ENCODE measurements around the gene CNGB1. TPM values are rescaled to one million over a fixed set of nuclear protein-coding genes. Genes with fewer than 3 reads are reported as not detected.
"Not testable (repeated sequence)": the region's sequence is repeated elsewhere in the genome, so short reads cannot be mapped to it uniquely, and the experiment has no call there.

The CNGB1 gene
- total and polyA plus RNA-seq, 8 donors: 0.03 to 0.23 (median 0.14) TPM; not detected in 1

DNA sequence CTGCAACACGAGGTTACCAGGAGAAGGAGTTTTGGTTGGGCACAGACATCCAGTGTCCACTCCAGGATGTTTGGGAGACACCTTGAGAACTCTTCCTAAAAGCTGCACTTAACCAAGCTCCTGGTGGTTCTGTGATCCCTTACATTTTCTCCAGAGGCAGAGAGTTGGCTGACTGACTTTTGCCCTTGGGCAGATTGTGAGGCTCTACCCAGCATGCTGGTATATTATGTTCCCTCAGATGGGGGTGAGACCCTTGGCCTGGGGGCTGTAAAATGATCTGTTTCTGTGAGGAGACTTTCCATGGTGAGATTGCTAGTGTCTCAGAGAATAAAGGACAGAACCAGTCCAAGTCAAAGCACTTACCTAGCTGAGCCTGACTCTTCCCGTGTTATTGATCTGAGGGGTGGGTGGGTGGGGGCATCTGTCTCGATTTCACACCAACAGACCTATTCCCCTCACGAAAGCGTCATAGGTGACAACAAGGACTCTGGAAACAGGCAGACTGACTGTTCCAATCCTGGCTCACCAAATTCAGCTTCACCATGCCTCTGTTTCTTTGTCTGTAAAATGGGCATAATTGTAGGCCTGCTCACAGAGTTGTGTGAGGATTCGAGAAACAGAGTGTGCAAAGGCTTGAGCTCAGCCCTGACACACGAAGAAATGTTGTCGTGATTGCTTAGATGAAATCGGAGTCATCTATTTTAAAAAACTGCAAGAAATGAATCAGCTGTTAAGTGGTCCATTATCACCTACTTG is 42.5 kb upstream of the CNGB1 start:
- H3K4me3 ChIP-seq: no peak overlapping the region
- H3K4me1 ChIP-seq: no peaks in the 10 kb centered on the region
- H3K27me3 ChIP-seq: no peaks in the 10 kb centered on the region
- H3K27ac ChIP-seq: no peak overlapping the region
- H3K36me3 ChIP-seq: peaks cover 0 to 86% of the 10 kb centered on the region in 2 donors
- DNase-seq (no peak), ATAC-seq (no peak)
- TF ChIP-seq, protein P1, sequence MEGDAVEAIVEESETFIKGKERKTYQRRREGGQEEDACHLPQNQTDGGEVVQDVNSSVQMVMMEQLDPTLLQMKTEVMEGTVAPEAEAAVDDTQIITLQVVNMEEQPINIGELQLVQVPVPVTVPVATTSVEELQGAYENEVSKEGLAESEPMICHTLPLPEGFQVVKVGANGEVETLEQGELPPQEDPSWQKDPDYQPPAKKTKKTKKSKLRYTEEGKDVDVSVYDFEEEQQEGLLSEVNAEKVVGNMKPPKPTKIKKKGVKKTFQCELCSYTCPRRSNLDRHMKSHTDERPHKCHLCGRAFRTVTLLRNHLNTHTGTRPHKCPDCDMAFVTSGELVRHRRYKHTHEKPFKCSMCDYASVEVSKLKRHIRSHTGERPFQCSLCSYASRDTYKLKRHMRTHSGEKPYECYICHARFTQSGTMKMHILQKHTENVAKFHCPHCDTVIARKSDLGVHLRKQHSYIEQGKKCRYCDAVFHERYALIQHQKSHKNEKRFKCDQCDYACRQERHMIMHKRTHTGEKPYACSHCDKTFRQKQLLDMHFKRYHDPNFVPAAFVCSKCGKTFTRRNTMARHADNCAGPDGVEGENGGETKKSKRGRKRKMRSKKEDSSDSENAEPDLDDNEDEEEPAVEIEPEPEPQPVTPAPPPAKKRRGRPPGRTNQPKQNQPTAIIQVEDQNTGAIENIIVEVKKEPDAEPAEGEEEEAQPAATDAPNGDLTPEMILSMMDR (IDR thresholded peaks at IDR 0.05): no peak
- intact Hi-C loops (cut with DNase I): no loop called here
- no peaks in the 10 kb centered on the region for H3K9me3 ChIP-seq

DNA sequence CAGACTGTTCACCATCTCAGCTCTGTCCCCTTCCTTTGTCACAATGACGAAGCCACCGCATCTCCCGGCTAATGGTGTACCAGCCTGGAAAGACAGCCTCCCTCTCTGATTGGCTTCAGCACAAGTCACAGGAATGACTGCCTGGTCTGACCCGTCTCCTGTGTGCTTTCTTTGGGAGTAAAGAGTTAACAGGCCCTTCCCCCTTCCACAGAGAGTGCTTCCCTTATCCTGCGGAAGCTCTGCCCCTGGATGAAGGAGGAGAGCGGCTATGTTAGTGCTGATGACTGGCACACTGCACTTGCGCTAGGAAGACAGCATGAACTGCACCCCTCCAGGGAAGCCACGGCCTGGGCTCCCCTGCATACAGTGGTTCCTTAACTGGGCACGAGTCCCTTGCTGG is 41.6 kb upstream of the CNGB1 start:
- H3K36me3 ChIP-seq: peaks cover 0 to 82% of the 10 kb centered on the region in 2 donors

DNA sequence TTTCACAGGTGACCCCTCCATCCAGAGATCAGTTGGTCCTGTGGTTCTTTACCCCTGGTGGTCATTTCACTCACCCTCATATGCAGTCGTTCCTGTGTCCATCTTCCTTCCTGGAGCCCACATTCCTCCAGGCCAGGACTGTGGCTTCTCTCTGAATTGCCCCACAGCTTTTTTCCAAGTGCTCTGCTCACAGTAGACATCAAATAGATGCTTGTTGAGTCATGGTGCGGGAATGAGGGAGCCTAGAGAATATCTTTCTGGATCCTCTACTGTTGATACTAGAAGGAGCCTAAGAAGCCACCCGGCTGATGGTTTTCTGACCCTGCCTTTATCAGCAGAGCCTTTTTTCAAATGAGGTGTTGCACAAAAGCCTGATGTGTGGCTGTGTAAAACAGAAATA is 40.7 kb upstream of the CNGB1 start:
- H3K9me3 ChIP-seq: no peaks in the 10 kb centered on the region
- TF ChIP-seq, protein P1 (IDR thresholded peaks at IDR 0.05): no peak
- no peaks in the 10 kb centered on the region for H3K4me1 ChIP-seq
- H3K27ac ChIP-seq: no peak overlapping the region
- no peak overlapping the region for H3K4me3 ChIP-seq
- H3K27me3 ChIP-seq: no peaks in the 10 kb centered on the region
- no peak for DNase-seq
- ATAC-seq: no peak
- peaks cover 0 to 80% of the 10 kb centered on the region in 2 donors for H3K36me3 ChIP-seq
- intact Hi-C loops (cut with DNase I): no loop called here

More for the DNA sequence above, 41.6 kb upstream of the CNGB1 start:
- TF ChIP-seq, protein P1 (IDR thresholded peaks at IDR 0.05): no peak
- Histone ChIP-seq H3K27me3 (no peaks in the 10 kb centered on the region), H3K4me1 (no peaks in the 10 kb centered on the region), H3K27ac (no peak overlapping the region), H3K4me3 (no peak overlapping the region), H3K9me3 (no peaks in the 10 kb centered on the region)
- DNase-seq (peak in 1 of 4 donors; percentile 31), ATAC-seq (no peak)
- intact Hi-C loops (cut with DNase I): no loop called here

DNA sequence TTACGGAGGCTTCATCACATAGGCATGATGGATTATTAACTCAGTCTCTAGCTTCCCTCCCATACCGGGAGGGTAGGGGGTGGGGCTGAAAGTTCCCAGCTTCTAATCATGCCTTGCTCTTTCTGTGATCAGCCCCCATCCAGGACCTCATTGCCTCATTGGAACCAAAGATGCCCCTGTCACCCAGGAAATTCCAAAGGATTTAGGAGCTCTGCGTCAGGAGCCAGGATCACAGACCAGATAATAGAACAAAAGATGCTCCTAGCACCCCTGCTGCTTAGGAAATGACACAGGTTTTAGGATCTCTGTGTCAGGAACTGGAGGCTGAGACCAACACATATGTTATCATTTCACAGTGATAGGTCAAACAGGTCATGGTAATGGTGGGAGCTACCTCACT is 40.0 kb upstream of the CNGB1 start:
- DNase-seq (no peak), ATAC-seq (no peak)
- H3K27me3 ChIP-seq: no peaks in the 10 kb centered on the region
- no peaks in the 10 kb centered on the region for H3K4me1 ChIP-seq
- TF ChIP-seq, protein P1 (IDR thresholded peaks at IDR 0.05): no peak
- intact Hi-C loops (cut with DNase I): no loop called here
- H3K36me3 ChIP-seq: peaks cover 0 to 87% of the 10 kb centered on the region in 2 donors
- no peaks in the 10 kb centered on the region for H3K9me3 ChIP-seq
- no peak overlapping the region for H3K4me3 ChIP-seq
- H3K27ac ChIP-seq: no peak overlapping the region

DNA sequence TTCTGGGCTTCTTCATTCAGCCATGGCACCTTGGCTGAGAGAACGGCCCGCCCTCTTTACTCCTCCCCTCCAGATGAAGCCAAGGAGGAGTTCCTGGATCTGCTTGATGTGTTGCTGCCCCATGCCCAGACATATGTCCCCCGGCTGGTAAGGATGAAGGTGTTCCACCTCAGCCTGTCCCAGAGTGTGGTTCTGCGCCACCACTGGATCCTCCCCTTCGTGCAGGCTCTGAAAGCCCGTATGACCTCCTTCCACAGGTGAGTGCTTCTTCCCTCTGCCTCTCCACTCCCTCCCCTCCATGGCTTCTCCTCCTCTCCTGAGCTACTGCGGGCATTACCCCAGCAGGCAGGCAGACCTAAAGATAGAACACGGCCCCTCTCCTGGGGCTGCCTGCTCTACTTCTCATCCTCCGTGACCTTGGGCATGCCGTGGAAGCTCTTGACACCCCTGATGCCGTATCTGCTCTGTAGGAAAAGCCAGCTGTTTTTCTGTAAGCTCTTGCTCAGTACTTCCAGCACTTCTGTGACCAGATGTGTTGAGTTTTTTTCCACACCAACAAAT is 39.0 kb upstream of the CNGB1 start:
- H3K36me3 ChIP-seq: peaks cover 0 to 82% of the 10 kb centered on the region in 2 donors
- DNase-seq (peak in 1 of 4 donors; percentile 10), ATAC-seq (no peak)
- no peak overlapping the region for H3K27ac ChIP-seq
- no peaks in the 10 kb centered on the region for H3K9me3 ChIP-seq
- peaks cover 0 to 3% of the 10 kb centered on the region in 2 donors for H3K4me1 ChIP-seq
- TF ChIP-seq, protein P1 (IDR thresholded peaks at IDR 0.05): no peak
- no peak overlapping the region for H3K4me3 ChIP-seq
- intact Hi-C loops (cut with DNase I): loop anchor here in 1 of 2 donors (10.0 kb wide), 1 partner anchor 105 kb away; no protein-coding TSS in a partner anchor
- no peaks in the 10 kb centered on the region for H3K27me3 ChIP-seq

DNA sequence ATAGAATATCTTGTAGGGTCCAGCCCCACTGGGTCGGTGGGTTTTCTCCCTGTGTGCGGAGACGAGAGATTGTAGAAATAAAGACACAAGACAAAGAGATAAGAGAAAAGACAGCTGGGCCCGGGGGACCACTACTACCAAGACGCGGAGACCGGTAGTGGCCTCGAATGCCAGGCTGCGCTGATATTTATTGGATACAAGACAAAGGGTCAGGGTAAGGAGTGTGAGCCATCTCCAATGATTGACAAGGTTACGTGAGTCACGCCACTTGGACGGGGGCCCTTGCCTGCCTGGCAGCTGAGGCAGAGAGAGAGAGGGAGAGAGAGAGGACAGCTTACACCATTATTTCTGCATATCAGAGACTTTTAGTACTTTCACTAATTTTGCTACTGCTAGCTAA is 33.8 kb upstream of the CNGB1 start:
- peak in 1 of 4 donors; percentile 52 for DNase-seq
- not testable (repeated sequence) for ATAC-seq, H3K27me3 ChIP-seq, H3K9me3 ChIP-seq, H3K4me3 ChIP-seq, H3K27ac ChIP-seq
- intact Hi-C loops (cut with DNase I): loop anchor here (5.0 to 10.0 kb wide), 2 partner anchors 100 to 107 kb away; no protein-coding TSS in a partner anchor
- Histone ChIP-seq H3K4me1 (peaks cover 1 to 23% of the 10 kb centered on the region in 2 donors), H3K36me3 (peaks cover 0 to 45% of the 10 kb centered on the region in 2 donors)

Measured in left lung (tissue), 10 donors.